GM18867 (cell line): ENCODE data around the gene HM13.
"Not testable (repeated sequence)": the region's sequence is repeated elsewhere in the genome, so short reads cannot be mapped to it uniquely, and the experiment has no call there.

Source experiments
- ATAC-seq: cut with Tn5 transposase; IDR thresholded peaks from one replicate; pipeline ENCODE4 v1.9.1; 2021; ENCODE audit warnings: mild to moderate bottlenecking, moderate library complexity; ENCODE audit not compliant: unreplicated experiment

The HM13 gene

DNA sequence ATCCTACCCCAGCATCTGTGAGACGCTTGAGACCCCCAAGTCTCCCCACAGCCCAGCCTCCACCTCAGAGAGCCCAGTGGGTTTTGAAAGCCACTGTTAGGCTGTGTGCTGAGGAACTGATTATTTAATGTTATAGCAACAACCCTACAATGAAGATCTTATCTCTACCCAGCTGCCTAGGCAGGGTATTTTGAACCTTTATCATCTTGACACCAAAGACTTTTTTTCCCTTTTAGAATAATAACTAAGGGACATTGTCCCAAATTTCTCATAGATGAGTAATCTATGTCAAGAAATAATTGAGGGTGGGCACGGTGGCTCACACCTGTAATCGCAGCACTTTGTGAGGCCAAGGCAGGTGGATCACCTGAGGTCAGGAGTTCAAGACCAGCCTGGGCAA lies 26.2 kb downstream of the HM13 start:
- ATAC-seq, result no peak

- ATAC-seq, result no peak
Observed at GRCh38 chr20:31542201-31542842, 28.1 kb downstream of the HM13 start.

DNA sequence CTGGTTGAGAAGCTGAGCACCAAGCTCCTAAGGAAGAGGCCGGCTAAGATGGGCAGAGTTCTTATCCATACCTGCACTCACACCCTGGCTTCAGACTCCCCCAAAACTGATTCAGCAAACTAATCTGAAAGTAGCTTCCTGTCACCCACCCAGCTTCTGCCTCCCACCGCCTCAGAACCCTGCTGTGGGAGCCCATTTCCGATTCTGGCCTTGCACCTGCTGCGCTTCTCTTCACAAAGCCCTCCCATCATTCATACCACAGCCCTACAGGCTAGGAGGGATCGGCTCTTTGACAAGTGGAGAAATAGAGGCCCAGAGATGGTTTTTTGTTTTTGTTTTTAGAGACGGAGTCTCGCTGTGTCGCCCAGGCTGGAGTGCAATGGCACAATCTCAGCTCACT lies 28.7 kb downstream of the HM13 start:
- ATAC-seq, result no peak

DNA sequence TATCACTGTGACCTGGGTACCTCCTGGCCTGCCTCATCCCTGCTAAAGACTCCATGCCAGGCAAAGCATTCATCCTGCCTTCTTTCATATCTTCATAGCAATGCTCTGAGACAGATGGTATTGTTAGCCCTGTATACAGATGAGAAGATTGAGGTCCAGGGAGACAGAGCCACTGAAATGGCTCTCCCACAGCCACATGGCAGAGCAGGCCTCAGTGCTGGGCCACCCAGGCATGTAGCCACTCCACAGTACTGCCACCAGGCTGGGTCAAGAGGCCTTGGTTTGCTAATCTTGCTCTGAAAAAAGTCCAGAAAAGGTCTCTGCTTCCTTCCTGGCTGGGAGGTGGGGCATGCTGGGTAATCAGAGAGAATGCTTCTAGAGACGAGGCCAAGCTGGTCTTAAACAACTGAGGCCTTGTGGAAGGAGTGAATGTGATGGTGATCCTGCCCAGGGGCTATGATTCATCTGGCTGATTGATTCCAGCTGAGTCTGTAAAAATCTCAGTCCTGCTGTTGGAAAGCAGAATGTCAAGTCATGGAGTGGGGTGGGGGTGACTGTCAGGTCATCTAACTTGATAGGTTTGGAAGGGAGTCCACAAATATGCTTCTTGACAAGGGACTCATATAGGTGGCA lies 29.8 kb downstream of the HM13 start:
- ATAC-seq, result no peak

GRCh38 chr20:31544600-31544999 lies 30.4 kb downstream of the HM13 start:
- no peak for ATAC-seq

- ATAC-seq, result not testable (repeated sequence)
Observed at GRCh38 chr20:31545621-31546040, 31.4 kb downstream of the HM13 start.

DNA sequence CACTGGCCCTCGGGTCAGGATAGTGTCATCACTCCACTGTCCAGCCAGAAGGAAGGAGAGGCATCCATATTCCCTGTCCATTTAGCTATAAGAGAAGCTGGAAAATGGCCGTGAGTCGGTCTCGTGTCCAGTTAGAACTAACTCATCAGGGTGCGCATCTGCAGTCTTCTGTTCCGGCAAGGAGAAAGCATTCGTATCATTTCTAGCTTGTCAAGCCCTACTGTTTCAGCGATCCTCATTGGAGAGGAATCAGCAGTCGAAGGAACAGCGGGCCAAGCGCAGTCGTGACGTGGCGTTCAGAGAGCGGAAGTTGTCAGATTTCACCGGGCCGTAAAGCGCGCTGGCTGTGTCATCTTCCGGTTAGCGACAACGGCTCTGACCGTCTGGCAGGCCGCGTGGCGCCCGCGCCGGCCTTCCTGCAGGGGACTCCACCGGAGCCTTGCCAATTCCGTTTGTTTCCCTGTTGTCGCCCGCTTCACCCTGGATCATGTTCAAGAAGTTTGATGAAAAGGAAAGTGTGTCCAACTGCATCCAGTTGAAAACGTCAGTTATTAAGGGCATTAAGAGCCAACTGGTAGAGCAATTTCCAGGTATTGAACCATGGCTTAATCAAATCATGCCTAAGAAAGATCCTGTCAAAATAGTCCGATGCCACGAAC lies 32.9 kb downstream of the HM13 start:
- ATAC-seq, result peak; percentile 78

GRCh38 chr20:31547720-31548298 lies 33.6 kb downstream of the HM13 start:
- no peak for ATAC-seq

- ATAC-seq, result no peak
Observed at GRCh38 chr20:31548820-31549512, 34.7 kb downstream of the HM13 start.

- no peak for ATAC-seq
Observed at GRCh38 chr20:31549513-31549880, 35.3 kb downstream of the HM13 start.

DNA sequence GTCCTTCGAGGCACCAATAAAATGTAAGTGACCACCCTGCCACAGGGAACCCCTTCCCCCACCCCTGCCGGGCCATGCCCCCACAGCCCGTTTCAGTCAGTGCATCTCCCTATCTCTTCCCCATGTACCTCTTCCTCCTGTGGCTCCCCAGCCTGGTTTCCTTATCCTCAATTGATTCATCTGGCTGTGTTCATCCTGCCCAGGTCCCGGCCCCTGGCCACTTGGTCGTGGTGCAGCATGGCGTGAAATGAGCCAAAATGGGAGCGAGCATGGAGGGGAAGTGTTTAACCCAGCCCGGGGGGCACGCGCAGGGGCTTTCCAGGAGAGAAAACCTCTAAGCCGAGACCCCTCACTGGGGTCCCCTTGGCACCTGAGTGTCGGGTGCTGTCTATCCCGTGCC lies 35.9 kb downstream of the HM13 start:
- ATAC-seq, result no peak

DNA sequence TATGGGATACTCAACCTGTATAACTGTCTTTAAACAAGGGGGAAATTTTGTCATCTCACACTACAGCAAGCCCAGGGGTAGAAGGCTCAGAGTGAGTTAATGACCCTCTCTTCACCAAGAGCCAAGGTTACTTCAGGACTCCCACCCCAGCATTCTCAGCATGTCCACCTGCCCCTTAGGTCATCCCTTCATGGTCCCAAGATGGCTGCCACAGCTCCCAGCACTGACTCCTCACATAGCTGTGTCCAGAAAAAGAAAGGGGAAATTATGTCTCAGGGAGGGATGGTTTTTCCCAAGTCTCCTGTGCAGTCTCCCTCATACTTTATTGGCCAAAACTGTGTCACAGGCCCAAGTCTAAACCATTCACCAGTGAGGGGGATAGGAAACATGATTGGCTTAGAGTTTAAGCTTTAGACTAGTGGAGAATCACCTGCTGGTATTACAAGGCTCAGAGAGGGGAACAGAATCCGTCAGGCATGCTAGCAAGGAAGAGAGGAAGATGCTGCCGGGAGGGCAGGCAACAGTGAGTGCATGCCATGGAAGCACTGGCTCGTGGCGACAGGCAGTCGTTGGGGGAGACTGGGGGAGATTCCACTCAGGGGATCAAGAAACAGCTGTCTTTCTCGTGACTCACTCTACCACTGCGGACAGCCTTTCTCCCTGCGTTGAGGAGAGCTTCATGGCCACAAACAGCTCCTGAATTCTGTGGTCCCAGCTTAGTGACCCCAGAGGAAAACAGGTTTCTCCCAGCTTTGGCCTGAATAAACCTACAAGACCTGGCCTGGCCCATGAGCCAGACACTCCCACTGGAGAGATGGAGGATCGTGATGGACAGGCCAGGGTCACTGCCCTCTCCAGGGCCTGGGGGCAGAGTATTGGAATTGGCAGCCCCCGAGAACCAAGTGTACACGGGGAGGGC lies 37.2 kb downstream of the HM13 start:
- ATAC-seq, result no peak

- ATAC-seq, result no peak
Observed at GRCh38 chr20:31555203-31555775, 41.0 kb downstream of the HM13 start.

GRCh38 chr20:31559704-31560093 lies 45.5 kb downstream of the HM13 start:
- no peak for ATAC-seq

DNA sequence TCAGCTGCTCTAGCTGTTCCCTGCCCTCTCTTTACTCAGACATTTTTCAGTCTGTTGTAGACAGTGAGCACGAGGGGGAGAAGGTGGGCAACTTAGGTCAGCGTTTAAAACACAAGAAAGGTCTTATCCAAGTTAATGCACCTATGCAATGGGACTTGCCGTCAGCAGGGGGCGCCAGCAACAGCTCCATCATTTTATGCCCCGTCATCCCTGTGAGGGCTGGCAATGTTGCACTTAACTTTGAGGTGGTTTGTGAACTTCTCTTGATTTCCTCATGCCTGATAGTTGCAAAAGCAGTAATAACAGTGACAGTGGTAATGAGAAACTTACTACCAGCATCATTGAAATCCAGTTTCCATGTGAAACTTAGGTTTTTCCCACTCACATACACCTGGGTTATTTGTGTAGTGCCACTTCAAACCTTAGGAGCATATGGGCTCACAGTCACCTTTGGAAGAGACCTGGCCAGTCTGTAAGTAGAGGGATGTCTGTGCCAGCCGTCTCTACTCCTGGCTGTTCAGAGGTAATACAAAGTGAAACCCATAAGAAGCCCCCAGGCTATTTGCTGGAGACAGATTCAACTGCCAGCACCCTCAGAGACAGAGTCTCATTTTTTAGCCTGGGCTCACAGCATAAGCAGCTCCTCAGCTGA lies 46.0 kb downstream of the HM13 start:
- ATAC-seq, result peak; percentile 43

DNA sequence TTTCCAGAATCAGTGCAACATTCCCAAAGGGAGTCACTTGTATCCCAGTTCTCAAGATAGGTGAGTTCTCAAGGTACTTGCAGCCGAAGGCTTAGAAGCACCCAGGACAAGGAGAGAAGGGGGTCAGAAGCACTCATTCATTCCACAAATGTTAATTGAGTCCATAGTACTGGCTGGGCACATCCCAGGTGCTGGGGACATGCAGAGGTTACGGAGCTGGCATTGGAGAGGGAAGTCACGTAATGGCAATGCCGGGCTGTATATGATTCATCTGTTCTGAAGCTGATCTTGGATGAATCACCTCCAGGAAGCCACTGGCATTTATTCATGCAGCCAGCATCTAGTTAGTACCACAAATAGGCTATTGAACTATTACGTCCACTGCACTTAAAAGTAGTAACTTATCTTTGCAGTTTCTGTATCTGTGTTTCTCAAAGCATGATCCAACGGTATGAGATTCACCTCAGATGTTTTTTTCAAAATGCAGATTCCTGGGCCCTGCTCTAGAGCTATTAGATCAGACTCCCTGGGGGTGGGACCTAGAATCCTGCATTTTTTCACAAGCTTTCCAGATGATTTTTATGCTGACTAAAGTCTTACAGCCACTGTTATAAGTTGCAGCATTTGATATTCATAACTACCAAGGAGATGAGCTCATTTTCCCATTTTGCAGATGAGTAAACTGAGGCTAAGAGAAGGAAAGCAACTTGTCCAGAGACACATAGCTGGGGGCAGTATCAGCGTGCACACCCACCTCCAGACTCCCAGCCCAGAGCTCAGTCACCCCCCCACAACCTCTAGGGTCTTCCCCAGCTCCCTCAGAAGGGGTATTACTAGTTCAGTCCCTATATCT lies 46.7 kb downstream of the HM13 start:
- ATAC-seq, result no peak

- ATAC-seq, result no peak
Observed at GRCh38 chr20:31562241-31562640, 48.0 kb downstream of the HM13 start.

- ATAC-seq, result no peak
Observed at GRCh38 chr20:31564284-31564683, 50.0 kb downstream of the HM13 start.
